ENCODE data around the gene OXSM. TPM values are rescaled to one million over a fixed set of nuclear protein-coding genes. Genes with fewer than 3 reads are reported as not detected.

The OXSM gene
- total and polyA plus RNA-seq, 7 donors, result 11.1 to 21.5 (median 13.3) TPM

DNA sequence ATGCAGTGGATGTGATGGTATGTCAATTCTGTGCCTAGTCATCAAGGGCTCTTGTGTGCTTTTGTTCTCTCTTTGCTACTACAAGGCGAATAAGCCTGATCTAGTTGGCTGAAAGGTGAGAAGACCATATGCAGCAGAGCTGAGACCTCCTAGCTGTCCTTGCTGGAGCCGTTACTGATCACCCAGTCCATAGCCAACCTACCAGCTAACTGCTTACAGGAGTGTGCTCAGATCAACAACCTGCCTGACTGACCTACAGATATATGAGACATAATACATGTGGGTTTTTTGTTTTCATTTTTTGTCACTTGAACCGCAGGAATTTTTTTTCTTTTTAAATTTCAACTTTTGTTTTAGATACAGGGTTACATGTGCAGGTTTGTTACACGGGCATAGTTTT, 22.8 kb downstream of the OXSM start:
- WGBS, 3 donors, result 85 to 95% (median 87%) methylated on average over 4 of the region's 4 CpGs
- ATAC-seq, result no peak
- no peaks in the 10 kb centered on the region for H3K36me3 ChIP-seq (ENCODE audit: insufficient read depth in 1 of 2, low read depth in 1 of 2)

DNA sequence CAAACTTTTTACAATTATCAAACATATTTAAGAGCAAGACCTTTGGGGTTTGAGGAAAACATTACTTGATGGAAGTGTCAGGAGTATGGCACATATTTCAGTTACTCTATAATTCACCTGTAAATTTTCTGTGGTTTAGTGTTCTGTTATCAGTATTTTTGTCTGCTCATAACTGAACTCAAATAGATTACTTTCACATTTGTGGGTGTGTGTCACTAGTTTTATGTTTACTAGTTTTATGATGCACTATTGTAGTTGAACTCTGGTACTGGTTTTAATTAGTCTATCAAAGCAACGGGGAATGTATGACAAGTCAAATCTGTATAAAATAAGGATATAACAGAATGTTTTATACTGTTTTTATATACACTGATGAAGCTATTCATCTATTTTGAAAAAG, 27.2 kb downstream of the OXSM start:
- Histone ChIP-seq H3K36me3 (ENCODE audit: insufficient read depth in 1 of 2, low read depth in 1 of 2) (no peaks in the 10 kb centered on the region), H3K4me3 (no peak overlapping the region), H3K9me3 (no peaks in the 10 kb centered on the region), H3K27me3 (ENCODE audit: insufficient read depth in 3 of 3, low read length in 2 of 3) (no peaks in the 10 kb centered on the region), H3K27ac (no peak overlapping the region), H3K4me1 (no peaks in the 10 kb centered on the region)
- DNase-seq (no peak), ATAC-seq (no peak)
- TF ChIP-seq, protein P1, sequence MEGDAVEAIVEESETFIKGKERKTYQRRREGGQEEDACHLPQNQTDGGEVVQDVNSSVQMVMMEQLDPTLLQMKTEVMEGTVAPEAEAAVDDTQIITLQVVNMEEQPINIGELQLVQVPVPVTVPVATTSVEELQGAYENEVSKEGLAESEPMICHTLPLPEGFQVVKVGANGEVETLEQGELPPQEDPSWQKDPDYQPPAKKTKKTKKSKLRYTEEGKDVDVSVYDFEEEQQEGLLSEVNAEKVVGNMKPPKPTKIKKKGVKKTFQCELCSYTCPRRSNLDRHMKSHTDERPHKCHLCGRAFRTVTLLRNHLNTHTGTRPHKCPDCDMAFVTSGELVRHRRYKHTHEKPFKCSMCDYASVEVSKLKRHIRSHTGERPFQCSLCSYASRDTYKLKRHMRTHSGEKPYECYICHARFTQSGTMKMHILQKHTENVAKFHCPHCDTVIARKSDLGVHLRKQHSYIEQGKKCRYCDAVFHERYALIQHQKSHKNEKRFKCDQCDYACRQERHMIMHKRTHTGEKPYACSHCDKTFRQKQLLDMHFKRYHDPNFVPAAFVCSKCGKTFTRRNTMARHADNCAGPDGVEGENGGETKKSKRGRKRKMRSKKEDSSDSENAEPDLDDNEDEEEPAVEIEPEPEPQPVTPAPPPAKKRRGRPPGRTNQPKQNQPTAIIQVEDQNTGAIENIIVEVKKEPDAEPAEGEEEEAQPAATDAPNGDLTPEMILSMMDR (IDR thresholded peaks at IDR 0.05), result no peak
- intact Hi-C loops (cut with DNase I), result no loop called here
- 63 to 82% (median 68%) methylated on average over 1 of the region's 1 CpG for WGBS, 3 donors

More for the DNA sequence above, 22.8 kb downstream of the OXSM start:
- no peaks in the 10 kb centered on the region for H3K9me3 ChIP-seq
- intact Hi-C loops (cut with DNase I), result no loop called here
- H3K4me1 ChIP-seq, result no peaks in the 10 kb centered on the region
- TF ChIP-seq, protein P1 (IDR thresholded peaks at IDR 0.05), result no peak
- DNase-seq, result no peak
- no peak overlapping the region for H3K4me3 ChIP-seq
- no peaks in the 10 kb centered on the region for H3K27me3 ChIP-seq (ENCODE audit: insufficient read depth in 3 of 3, low read length in 2 of 3)
- no peak overlapping the region for H3K27ac ChIP-seq

DNA sequence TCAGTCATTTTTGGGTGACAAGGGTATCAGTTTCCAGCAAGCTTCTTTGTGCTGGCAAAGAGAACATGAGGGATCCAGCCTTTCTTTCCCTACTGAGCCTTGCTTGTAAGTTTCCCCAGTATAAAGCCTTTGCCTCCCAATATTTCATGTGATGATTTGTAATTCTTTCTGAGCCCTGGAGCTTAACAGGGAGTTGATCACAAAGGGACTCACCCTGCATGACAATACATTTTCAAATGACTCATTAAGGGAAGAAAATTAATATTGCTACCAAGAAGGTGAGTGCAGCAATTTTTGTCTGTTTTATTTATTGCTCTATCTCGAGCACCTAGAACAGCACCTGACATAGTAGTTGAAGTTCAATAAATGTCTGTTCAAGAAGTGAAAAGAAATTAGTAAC, 27.7 kb downstream of the OXSM start:
- H3K27me3 ChIP-seq (ENCODE audit: insufficient read depth in 3 of 3, low read length in 2 of 3), result no peaks in the 10 kb centered on the region
- DNase-seq, result no peak
- intact Hi-C loops (cut with DNase I), result no loop called here
- ATAC-seq, result no peak
- H3K27ac ChIP-seq, result no peak overlapping the region
- 35 to 92% (median 42%) methylated on average over 1 of the region's 1 CpG for WGBS, 3 donors
- no peaks in the 10 kb centered on the region for H3K4me1 ChIP-seq
- no peaks in the 10 kb centered on the region for H3K36me3 ChIP-seq (ENCODE audit: insufficient read depth in 1 of 2, low read depth in 1 of 2)
- H3K9me3 ChIP-seq, result no peaks in the 10 kb centered on the region
- H3K4me3 ChIP-seq, result no peak overlapping the region
- TF ChIP-seq, protein P1 (IDR thresholded peaks at IDR 0.05), result no peak

DNA sequence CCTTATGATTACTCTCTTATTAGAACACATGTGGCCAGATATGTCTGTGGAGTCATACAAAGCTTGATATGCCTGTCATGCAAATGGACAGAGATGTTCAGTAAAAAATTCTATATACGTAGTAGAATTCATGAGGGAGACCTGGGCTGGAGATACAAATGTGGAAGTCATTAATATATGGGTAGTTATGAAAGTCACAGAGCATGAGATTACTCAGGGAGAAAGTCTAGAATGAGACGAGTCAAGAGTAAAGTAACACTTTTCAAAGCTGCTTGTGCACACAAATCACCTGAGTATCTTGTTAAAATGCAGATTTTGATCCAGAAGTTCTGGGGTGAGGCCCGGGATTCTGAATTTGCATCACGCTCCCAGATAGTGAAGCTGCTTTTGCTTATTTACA, 28.4 kb downstream of the OXSM start:
- no peaks in the 10 kb centered on the region for H3K9me3 ChIP-seq
- no peaks in the 10 kb centered on the region for H3K4me1 ChIP-seq
- no peak overlapping the region for H3K4me3 ChIP-seq
- ATAC-seq, result no peak
- intact Hi-C loops (cut with DNase I), result no loop called here
- TF ChIP-seq, protein P1 (IDR thresholded peaks at IDR 0.05), result no peak
- no peak overlapping the region for H3K27ac ChIP-seq
- whole genome bisulfite sequencing, 3 donors, result 90 to 92% (median 90%) methylated on average over 4 of the region's 4 CpGs
- H3K27me3 ChIP-seq (ENCODE audit: insufficient read depth in 3 of 3, low read length in 2 of 3), result no peaks in the 10 kb centered on the region
- H3K36me3 ChIP-seq (ENCODE audit: insufficient read depth in 1 of 2, low read depth in 1 of 2), result no peaks in the 10 kb centered on the region
- DNase-seq, result no peak

DNA sequence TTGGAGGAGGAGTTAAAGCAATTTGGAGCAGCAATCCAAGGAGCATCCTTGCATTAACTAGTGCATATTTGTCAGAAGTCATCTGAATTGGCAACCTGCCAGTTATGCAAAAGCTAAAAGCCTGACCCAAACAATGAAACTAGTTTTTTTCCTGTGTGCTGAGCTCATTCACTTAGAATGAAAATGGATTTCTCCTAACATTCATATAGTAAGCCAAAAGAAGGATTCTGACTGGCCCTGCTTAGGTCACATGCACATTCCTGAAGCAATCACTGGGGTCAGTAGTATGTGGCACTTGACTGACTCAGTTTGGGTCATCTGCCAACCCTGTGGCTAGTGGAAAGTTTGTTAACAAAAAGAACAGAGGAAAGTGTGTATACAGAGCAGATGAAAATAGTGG, 30.5 kb downstream of the OXSM start:
- DNase-seq, result no peak
- TF ChIP-seq, protein P1 (IDR thresholded peaks at IDR 0.05), result no peak
- Histone ChIP-seq H3K4me3 (no peak overlapping the region), H3K9me3 (no peaks in the 10 kb centered on the region), H3K27me3 (ENCODE audit: insufficient read depth in 3 of 3, low read length in 2 of 3) (no peaks in the 10 kb centered on the region), H3K27ac (no peak overlapping the region), H3K36me3 (ENCODE audit: insufficient read depth in 1 of 2, low read depth in 1 of 2) (no peaks in the 10 kb centered on the region), H3K4me1 (no peaks in the 10 kb centered on the region)
- peak in 1 of 4 donors; percentile 60 for ATAC-seq
- intact Hi-C loops (cut with DNase I), result no loop called here

Data from psoas muscle (tissue), 8 donors.